ENCODE measurements around the gene TMEM132E.
A peak's percentile ranks its signal among the peaks of the same experiment; 100 is the strongest.

TMEM132E gene

DNA sequence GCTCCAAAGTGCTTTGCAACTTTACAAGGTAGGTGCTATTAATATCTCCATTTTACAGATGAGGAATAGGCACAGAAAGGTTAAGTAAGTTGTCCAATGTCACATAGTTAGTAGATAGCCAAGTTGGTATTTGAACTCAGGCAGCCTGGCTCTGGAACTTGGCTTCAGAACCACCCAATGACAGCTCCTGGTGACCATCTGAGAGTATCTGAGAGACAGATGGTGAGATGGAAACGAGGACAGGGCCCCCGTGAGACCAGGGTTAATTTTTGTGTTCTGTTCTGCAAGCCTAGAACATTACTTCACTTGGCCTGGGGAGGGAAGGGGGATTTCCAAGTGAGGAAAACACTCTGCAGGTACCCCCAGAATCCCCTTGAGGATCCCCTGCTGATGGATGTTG is 9.8 kb upstream of the TMEM132E start:
- no peak overlapping the region for H3K4me3 ChIP-seq (ENCODE audit: low read length)
- no peaks in the 10 kb centered on the region for H3K4me1 ChIP-seq (ENCODE audit: control insufficient read depth, insufficient read depth, low read length)
- H3K9me3 ChIP-seq (ENCODE audit: control insufficient read depth, insufficient read depth, low read length): no peaks in the 10 kb centered on the region
- no CpG with 5 or more reads among the region's 2 CpGs for WGBS (ENCODE audit: insufficient coverage, insufficient read length)
- H3K27me3 ChIP-seq (ENCODE audit: control insufficient read depth, insufficient read depth, low read length): no peaks in the 10 kb centered on the region; the same call in 1 of the 2 replicates
- no peak for DNase-seq (ENCODE audit: low read depth, low spot score)
- H3K36me3 ChIP-seq (ENCODE audit: control insufficient read depth, insufficient read depth, low read length): no peaks in the 10 kb centered on the region
- H3K27ac ChIP-seq (ENCODE audit: low read length): no peak overlapping the region

- Histone ChIP-seq H3K9me3 (ENCODE audit: control insufficient read depth, insufficient read depth, low read length) (no peaks in the 10 kb centered on the region), H3K27me3 (ENCODE audit: control insufficient read depth, insufficient read depth, low read length) (no peaks in the 10 kb centered on the region; the same call in 1 of the 2 replicates), H3K4me3 (ENCODE audit: low read length) (no peak overlapping the region), H3K27ac (ENCODE audit: low read length) (no peak overlapping the region), H3K4me1 (ENCODE audit: control insufficient read depth, insufficient read depth, low read length) (no peaks in the 10 kb centered on the region), H3K36me3 (ENCODE audit: control insufficient read depth, insufficient read depth, low read length) (no peaks in the 10 kb centered on the region)
- no peak for DNase-seq (ENCODE audit: low read depth, low spot score)
- WGBS (ENCODE audit: insufficient coverage, insufficient read length): no CpG with 5 or more reads among the region's 2 CpGs
Measured at GRCh38 chr17:34570506-34570905, 8.9 kb upstream of the TMEM132E start.

DNA sequence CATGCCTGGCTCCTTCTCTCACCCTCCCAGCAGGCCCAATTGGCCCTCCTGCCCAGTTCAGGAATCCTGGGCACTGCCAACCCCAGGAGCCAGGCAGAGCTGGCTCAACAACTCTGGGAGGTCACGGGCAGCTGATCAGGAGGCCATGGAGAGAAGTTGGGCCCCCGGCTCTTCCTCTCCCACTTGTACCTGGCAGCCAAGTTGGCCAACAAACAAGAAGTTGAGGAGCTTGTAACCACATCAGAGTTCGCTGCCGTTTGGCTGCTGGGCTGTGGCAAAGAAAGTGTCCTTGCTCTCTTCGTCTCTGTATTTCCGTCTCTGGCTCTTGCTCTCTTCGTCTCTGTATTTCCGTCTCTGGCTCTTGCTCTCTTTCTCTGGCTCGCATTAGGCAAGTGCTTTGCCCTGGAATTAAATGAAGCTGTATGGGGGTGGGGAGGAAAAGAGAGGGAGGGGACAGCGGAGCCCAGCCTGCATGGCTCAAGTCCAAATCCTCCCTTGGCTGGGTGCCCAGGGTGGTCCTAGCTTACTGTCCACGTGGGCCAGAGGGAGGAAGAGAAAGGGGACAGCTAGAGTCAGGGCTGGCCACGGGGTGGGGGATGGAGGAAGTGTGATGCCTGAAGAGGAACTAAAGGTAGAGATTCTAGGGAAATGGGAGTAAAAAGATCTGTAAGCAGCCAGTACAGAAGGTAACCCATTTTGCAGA is 7.8 kb upstream of the TMEM132E start:
- H3K4me1 ChIP-seq (ENCODE audit: control insufficient read depth, insufficient read depth, low read length): no peaks in the 10 kb centered on the region
- H3K4me3 ChIP-seq (ENCODE audit: low read length): no peak overlapping the region
- H3K36me3 ChIP-seq (ENCODE audit: control insufficient read depth, insufficient read depth, low read length): no peaks in the 10 kb centered on the region
- H3K9me3 ChIP-seq (ENCODE audit: control insufficient read depth, insufficient read depth, low read length): no peaks in the 10 kb centered on the region
- no peak for DNase-seq (ENCODE audit: low read depth, low spot score)
- H3K27ac ChIP-seq (ENCODE audit: low read length): no peak overlapping the region
- no CpG with 5 or more reads among the region's 12 CpGs for WGBS (ENCODE audit: insufficient coverage, insufficient read length)
- peaks cover 5% of the 10 kb centered on the region; the same call in 1 of the 2 replicates for H3K27me3 ChIP-seq (ENCODE audit: control insufficient read depth, insufficient read depth, low read length)

- no peaks in the 10 kb centered on the region for H3K36me3 ChIP-seq (ENCODE audit: control insufficient read depth, insufficient read depth, low read length)
- no peak for DNase-seq (ENCODE audit: low read depth, low spot score)
- H3K4me1 ChIP-seq (ENCODE audit: control insufficient read depth, insufficient read depth, low read length): peaks cover 4% of the 10 kb centered on the region
- no peaks in the 10 kb centered on the region for H3K9me3 ChIP-seq (ENCODE audit: control insufficient read depth, insufficient read depth, low read length)
- no peak overlapping the region for H3K4me3 ChIP-seq (ENCODE audit: low read length)
- H3K27me3 ChIP-seq (ENCODE audit: control insufficient read depth, insufficient read depth, low read length): peaks cover 13% of the 10 kb centered on the region; the same call in 1 of the 2 replicates
- H3K27ac ChIP-seq (ENCODE audit: low read length): no peak overlapping the region
- WGBS (ENCODE audit: insufficient coverage, insufficient read length): no CpG with 5 or more reads among the region's 1 CpG
Measured at GRCh38 chr17:34572483-34572882, 6.9 kb upstream of the TMEM132E start.

DNA sequence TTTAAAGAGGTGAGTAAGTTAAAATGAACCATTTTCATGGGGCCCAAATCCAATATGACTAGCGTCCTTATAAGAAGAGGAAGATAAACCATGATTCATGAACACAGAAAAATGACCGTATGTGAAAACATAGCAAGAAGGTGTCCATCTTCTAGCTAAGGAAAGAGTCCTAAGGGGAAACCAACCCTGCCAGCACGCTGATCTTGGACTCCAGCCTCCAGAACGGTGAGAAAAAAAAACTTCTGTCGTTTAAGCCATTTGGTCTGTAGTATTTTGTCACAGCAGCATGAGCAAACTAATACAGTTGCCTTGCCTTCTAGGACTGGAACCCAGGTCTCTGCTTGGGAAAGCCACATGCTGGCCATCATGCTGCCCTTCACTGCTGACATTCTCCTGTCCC is 4.2 kb upstream of the TMEM132E start:
- no CpG with 5 or more reads among the region's 5 CpGs for WGBS (ENCODE audit: insufficient coverage, insufficient read length)
- no peaks in the 10 kb centered on the region for H3K9me3 ChIP-seq (ENCODE audit: control insufficient read depth, insufficient read depth, low read length)
- DNase-seq (ENCODE audit: low read depth, low spot score): no peak
- H3K4me1 ChIP-seq (ENCODE audit: control insufficient read depth, insufficient read depth, low read length): peaks cover 15% of the 10 kb centered on the region
- H3K4me3 ChIP-seq (ENCODE audit: low read length): no peak overlapping the region
- no peak overlapping the region for H3K27ac ChIP-seq (ENCODE audit: low read length)
- H3K36me3 ChIP-seq (ENCODE audit: control insufficient read depth, insufficient read depth, low read length): no peaks in the 10 kb centered on the region
- peaks cover 39% of the 10 kb centered on the region for H3K27me3 ChIP-seq (ENCODE audit: control insufficient read depth, insufficient read depth, low read length)

GRCh38 chr17:34578016-34578415 is 1.4 kb upstream of the TMEM132E start:
- Histone ChIP-seq H3K36me3 (ENCODE audit: control insufficient read depth, insufficient read depth, low read length) (no peaks in the 10 kb centered on the region), H3K4me3 (ENCODE audit: low read length) (no peak overlapping the region), H3K27ac (ENCODE audit: low read length) (no peak overlapping the region), H3K9me3 (ENCODE audit: control insufficient read depth, insufficient read depth, low read length) (no peaks in the 10 kb centered on the region), H3K27me3 (ENCODE audit: control insufficient read depth, insufficient read depth, low read length) (peaks cover 67% of the 10 kb centered on the region), H3K4me1 (ENCODE audit: control insufficient read depth, insufficient read depth, low read length) (peaks cover 19% of the 10 kb centered on the region)
- DNase-seq (ENCODE audit: low read depth, low spot score): no peak
- no CpG with 5 or more reads among the region's 3 CpGs for WGBS (ENCODE audit: insufficient coverage, insufficient read length)

GRCh38 chr17:34578656-34579016 is 746 bp upstream of the TMEM132E start:
- no peak for DNase-seq (ENCODE audit: low read depth, low spot score)
- peaks cover 74% of the 10 kb centered on the region for H3K27me3 ChIP-seq (ENCODE audit: control insufficient read depth, insufficient read depth, low read length)
- peaks cover 19% of the 10 kb centered on the region for H3K4me1 ChIP-seq (ENCODE audit: control insufficient read depth, insufficient read depth, low read length)
- H3K36me3 ChIP-seq (ENCODE audit: control insufficient read depth, insufficient read depth, low read length): no peaks in the 10 kb centered on the region
- H3K4me3 ChIP-seq (ENCODE audit: low read length): no peak overlapping the region; the same call in 1 of the 2 replicates
- no peaks in the 10 kb centered on the region for H3K9me3 ChIP-seq (ENCODE audit: control insufficient read depth, insufficient read depth, low read length)
- no CpG with 5 or more reads among the region's 11 CpGs for WGBS (ENCODE audit: insufficient coverage, insufficient read length)
- H3K27ac ChIP-seq (ENCODE audit: low read length): no peak overlapping the region

GRCh38 chr17:34579979-34580684 is 750 bp downstream of the TMEM132E start:
- no CpG with 5 or more reads among the region's 52 CpGs for WGBS (ENCODE audit: insufficient coverage, insufficient read length)
- DNase-seq (ENCODE audit: low read depth, low spot score): no peak
- H3K9me3 ChIP-seq (ENCODE audit: control insufficient read depth, insufficient read depth, low read length): no peaks in the 10 kb centered on the region
- H3K27ac ChIP-seq (ENCODE audit: low read length): no peak overlapping the region
- H3K4me1 ChIP-seq (ENCODE audit: control insufficient read depth, insufficient read depth, low read length): peaks cover 19% of the 10 kb centered on the region
- H3K27me3 ChIP-seq (ENCODE audit: control insufficient read depth, insufficient read depth, low read length): peaks cover 89% of the 10 kb centered on the region
- H3K36me3 ChIP-seq (ENCODE audit: control insufficient read depth, insufficient read depth, low read length): no peaks in the 10 kb centered on the region
- peak overlapping the region; percentile 35; the same call in 1 of the 2 replicates for H3K4me3 ChIP-seq (ENCODE audit: low read length)

GRCh38 chr17:34580685-34581445 is 1.5 kb downstream of the TMEM132E start:
- Histone ChIP-seq H3K27me3 (ENCODE audit: control insufficient read depth, insufficient read depth, low read length) (peaks cover 94% of the 10 kb centered on the region), H3K4me3 (ENCODE audit: low read length) (peak overlapping the region; percentile 18; the same call in 1 of the 2 replicates)
- no CpG with 5 or more reads among the region's 71 CpGs for WGBS (ENCODE audit: insufficient coverage, insufficient read length)

GRCh38 chr17:34581446-34582184 is 2.2 kb downstream of the TMEM132E start:
- no CpG with 5 or more reads among the region's 78 CpGs for WGBS (ENCODE audit: insufficient coverage, insufficient read length)
- Histone ChIP-seq H3K27me3 (ENCODE audit: control insufficient read depth, insufficient read depth, low read length) (peaks cover 96% of the 10 kb centered on the region), H3K27ac (ENCODE audit: low read length) (no peak overlapping the region), H3K4me1 (ENCODE audit: control insufficient read depth, insufficient read depth, low read length) (peaks cover 19% of the 10 kb centered on the region), H3K36me3 (ENCODE audit: control insufficient read depth, insufficient read depth, low read length) (no peaks in the 10 kb centered on the region), H3K4me3 (ENCODE audit: low read length) (peak overlapping the region; percentile 20; the same call in 1 of the 2 replicates), H3K9me3 (ENCODE audit: control insufficient read depth, insufficient read depth, low read length) (no peaks in the 10 kb centered on the region)
- DNase-seq (ENCODE audit: low read depth, low spot score): no peak

More at GRCh38 chr17:34580685-34581445, 1.5 kb downstream of the TMEM132E start:
- H3K9me3 ChIP-seq (ENCODE audit: control insufficient read depth, insufficient read depth, low read length): no peaks in the 10 kb centered on the region
- no peak overlapping the region for H3K27ac ChIP-seq (ENCODE audit: low read length)
- H3K4me1 ChIP-seq (ENCODE audit: control insufficient read depth, insufficient read depth, low read length): peaks cover 19% of the 10 kb centered on the region
- no peaks in the 10 kb centered on the region for H3K36me3 ChIP-seq (ENCODE audit: control insufficient read depth, insufficient read depth, low read length)
- no peak for DNase-seq (ENCODE audit: low read depth, low spot score)
